NT2/D1 (cell line): ENCODE data around the gene TAF12.
"Not testable (repeated sequence)": the region's sequence is repeated elsewhere in the genome, so short reads cannot be mapped to it uniquely, and the experiment has no call there.

Source experiments
- SUZ12 ChIP-seq: IDR thresholded peaks from 2 replicates; pipeline ENCODE4 v1.6.1; 2011; ENCODE audit not compliant: insufficient read length, insufficient read depth; ENCODE audit errors: extremely low read depth
- YY1 ChIP-seq: IDR thresholded peaks from 2 replicates; pipeline ENCODE4 v1.6.1; 2011; ENCODE audit not compliant: insufficient read length, insufficient read depth
- ZNF274 ChIP-seq: IDR thresholded peaks from 2 replicates; pipeline ENCODE4 v1.6.1; 2011; ENCODE audit warnings: mild to moderate bottlenecking, low read depth, low read length

DNA sequence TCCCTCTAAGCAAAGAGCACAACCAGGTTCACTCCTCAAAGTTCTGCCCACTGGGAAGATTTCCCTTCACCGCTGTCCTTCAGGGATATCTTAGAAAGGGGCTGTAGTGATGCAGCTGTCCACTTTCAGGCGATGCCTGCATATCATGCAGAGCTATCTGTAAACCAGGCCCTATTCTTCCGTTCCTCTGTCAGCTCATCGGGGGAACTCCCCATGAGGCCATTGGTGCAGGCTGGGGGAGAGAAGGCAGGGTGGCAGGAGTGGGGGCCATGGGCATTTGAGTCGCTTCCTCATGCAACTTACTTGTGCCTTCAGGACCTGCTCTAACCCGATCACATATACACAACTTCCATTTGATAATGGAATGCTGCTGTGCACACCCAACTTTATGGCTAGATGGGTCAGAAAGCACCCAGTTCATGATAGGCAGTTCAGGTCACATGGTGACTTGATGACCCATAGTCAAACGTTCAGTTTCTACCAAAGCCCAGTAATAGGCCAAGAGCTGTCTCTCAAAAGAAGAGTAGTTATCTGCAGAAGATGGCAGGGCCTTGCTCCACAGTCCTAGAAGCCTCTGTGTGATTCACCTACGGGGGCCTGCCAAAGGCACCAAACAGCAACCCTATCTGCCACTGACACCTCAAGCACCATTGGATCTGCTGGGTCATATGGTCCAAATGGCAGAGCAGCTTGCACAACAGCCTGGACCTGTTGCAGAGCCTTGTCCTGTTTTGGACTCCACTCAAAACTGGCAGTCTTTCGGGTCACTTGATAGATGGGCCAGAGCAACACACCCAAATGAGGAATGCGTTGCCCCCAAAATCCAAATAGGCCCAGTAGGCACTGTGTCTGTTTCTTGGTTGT lies 12.8 kb upstream of the TAF12 start:
- TF ChIP-seq YY1, SUZ12, ZNF274: not testable (repeated sequence)
